HEK293 (cell line): ENCODE results near the gene C19orf73.

Experiments used
- PRDM1 ChIP-seq: fragments of 450-650 bp; formaldehyde crosslinking; IDR thresholded peaks from 2 replicates; pipeline ENCODE4; 2016; ENCODE audit warnings: missing biosample characterization, missing genetic modification characterization
- ZIC2 ChIP-seq: fragments of 450-650 bp; formaldehyde crosslinking; IDR thresholded peaks from 2 replicates; pipeline ENCODE4 v1.5.1; 2016; ENCODE audit warnings: missing biosample characterization, missing genetic modification characterization

DNA sequence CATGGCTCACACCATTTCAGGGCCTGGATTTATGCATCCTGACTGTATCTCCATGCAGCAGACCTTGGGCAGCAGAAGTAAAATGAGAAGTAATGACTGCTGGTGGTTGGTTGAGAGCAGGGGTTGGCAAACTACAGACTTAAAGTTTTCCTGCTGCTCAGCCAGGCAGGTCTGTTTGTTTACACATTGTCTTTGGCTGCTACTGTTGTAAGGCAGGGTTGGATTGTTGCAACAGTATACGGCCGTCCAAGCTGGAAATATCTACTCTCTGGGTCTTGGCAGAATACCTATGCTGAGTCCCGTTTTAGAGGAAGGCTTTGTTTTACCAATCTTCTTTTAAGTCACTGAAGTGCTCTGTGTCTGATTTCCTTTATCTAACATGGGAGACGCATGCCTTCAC, 20.1 kb downstream of the C19orf73 start:
- TF ChIP-seq PRDM1 (tag by site-specific recombination) (no peak), ZIC2 (no peak)
